GM19328 (cell line): Measurements from ENCODE around the gene CETN3.
"Not testable (repeated sequence)": the region's sequence is repeated elsewhere in the genome, so short reads cannot be mapped to it uniquely, and the experiment has no call there.

Experiments
- ATAC-seq: cut with Tn5 transposase; IDR thresholded peaks from one replicate; pipeline ENCODE4 v1.9.1; 2021; ENCODE audit warnings: mild to moderate bottlenecking, moderate library complexity; ENCODE audit not compliant: unreplicated experiment

The CETN3 gene

DNA sequence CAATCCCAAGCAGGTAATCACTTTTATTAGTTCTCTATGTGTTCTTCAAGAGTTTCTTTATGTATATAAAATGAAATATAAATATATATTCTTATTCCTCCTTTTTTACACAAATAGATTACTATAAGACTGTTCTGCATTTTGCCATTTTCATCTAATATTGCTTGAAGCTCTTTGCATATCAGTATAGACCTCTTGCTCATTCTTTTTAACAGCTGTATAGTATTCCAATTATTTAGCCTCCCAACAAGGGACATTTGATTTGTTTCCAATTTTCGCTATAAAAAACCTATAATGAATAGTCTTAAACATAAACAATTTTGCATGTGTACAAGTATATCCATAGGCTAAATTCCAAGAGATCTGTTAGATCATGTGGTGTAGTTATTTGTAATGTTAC is 25.2 kb downstream of the CETN3 start:
- ATAC-seq = no peak

DNA sequence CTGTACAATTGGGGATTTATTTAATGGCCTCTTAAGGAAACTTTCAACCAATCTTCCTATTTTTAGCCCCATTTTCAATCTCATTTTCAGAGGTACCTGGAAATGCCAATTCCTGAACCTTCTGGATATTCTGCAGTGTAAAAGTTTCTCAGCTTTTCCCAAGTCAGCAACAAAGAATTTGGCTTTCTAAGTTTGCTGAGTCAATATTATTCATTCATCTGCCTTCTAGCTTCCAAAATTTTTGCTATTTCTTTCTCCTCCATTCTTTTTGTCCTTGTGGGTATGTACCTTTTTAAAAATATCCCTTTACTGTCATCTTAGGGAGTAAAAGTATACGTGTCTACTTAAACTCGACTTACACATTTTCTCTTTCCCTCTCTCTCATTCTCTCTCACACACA is 25.7 kb downstream of the CETN3 start:
- no peak for ATAC-seq

GRCh38 chr5:90381213-90381929 is 28.2 kb downstream of the CETN3 start:
- no peak for ATAC-seq

DNA sequence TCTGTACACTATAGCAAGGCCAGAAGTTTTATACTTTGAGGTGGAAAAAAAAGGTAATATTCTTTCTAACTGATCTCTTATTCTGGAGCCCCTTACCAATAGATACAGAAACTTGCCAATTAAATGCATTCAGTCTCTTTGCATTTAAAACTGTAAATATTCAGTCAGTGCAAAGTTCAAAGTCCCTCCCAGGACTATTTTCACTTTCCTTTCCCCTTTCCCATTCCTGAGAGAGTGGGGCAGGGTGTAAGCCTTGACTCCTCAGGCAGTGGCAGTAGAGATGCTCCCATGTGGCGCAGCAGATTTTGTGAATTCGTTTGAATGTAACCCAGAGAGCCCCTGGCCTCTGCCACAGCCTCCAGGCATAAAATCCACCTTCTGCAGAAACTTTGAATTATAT is 29.9 kb downstream of the CETN3 start:
- ATAC-seq = no peak

- ATAC-seq = no peak
Measured at GRCh38 chr5:90378752-90379151, 30.8 kb downstream of the CETN3 start.

GRCh38 chr5:90371269-90371668 is 38.3 kb downstream of the CETN3 start:
- ATAC-seq = not testable (repeated sequence)

DNA sequence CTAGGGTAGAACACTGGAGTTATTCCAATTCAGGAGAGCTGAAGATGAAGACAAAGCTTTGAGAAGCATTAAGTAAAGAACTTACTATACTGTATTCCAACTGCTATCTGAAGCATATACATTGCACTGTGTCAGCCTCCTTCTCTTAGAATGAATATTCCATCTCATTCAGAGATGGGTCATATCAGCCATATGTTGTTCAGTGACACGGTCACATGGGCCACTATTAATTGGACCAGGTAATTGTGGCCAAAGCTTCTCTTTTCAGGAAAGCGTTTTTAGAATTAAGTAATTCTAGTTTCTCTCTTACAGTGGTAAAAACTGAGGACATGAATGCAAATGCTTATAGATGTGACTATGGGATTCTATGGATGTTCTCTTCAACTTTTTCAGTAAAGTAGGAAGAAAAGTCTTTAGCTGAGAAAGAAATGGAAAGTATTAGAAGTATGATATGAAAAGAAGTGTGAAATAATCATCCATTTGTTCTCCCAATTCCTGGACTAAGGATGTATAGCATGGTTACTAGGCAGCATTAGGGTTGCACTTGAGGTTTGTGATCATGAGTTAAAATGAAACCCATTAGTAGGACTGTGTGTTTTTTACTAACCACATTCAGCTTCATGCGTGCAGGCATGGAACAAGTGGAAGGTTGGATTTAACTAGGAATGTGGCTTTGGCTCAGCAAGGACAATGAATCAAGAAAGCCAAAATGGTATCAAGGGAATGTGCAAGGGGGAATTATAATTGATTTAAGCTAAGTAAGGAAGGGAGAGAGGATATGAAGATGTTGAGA is 40.9 kb downstream of the CETN3 start:
- no peak for ATAC-seq

DNA sequence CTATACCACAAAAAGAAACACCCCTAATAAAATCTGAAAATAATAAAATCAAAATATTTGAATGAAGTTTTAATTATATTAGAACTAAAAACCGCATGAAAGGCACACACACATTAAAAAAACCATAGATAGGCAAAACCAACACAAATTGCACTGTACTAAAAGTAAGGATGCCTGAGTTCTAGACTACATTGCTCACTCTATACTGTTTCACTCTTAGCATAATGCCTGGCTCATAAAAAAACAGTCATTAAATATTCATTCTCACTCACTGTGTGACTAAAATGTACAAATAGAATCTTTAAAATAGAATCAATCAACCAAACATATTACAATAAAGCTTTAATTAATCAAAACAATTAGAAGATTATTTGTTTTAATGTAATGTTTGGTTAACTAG is 41.7 kb downstream of the CETN3 start:
- no peak for ATAC-seq

DNA sequence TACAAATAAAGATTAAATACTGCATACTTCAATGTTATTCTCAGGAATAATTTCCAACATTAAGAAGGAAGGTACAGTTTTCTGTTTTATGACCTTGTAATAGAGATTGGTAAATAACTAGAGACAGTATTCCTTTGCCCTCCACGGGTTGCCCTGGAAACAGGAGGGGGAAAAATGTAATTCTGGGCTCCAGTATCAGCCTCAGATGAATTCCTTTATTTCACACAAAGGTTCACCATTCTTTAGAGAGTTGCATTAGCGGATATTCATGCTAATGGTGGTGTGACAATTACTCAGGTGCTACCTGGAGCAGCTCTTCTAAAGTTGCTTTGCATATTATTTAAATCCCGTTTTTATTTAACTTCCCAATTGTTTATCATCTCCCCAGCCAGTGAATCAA is 42.6 kb downstream of the CETN3 start:
- ATAC-seq = no peak

GRCh38 chr5:90365328-90365727 is 44.2 kb downstream of the CETN3 start:
- no peak for ATAC-seq

DNA sequence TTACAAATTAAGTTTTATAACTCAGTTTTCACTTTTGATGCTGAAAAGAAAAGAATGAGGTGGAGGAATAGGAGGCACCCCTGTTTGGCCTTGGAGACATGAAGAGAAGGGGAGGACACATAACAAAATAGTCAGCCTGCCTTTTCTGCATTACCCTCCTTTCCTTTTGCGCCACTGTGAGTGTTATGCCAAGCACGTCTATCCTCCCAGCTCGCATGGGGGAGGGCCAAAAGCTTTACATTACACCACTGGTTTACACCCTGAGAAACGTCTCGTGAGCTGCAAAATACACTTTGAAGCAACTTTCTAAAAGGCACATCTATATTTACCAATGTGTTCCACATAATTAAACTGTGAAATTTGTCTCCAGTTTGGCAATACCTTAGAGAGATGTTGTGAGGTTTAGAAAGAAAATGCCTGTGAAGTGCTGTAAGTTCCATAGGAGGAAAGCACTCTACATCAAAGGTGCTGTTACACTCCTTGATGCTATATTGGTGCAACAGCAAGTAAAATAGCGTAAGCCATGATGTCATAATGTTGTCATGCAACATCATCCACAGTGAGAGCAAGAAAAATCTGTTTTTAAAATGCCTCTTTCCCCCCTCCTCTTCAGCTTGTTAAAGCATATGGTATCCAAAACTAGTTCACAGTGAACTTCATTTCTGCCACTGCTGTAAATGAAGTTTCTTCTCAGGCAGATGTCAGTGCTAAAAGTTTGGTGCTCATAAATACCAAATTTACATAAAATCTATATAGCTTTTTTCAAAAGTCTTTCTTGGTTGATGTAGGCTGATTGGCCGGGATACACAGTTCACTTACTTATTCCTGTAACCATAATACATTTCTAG is 50.3 kb downstream of the CETN3 start:
- ATAC-seq = no peak

GRCh38 chr5:90356622-90357021 is 52.9 kb downstream of the CETN3 start:
- no peak for ATAC-seq

GRCh38 chr5:90356176-90356575 is 53.4 kb downstream of the CETN3 start:
- ATAC-seq = no peak

GRCh38 chr5:90355635-90356034 is 53.9 kb downstream of the CETN3 start:
- no peak for ATAC-seq

DNA sequence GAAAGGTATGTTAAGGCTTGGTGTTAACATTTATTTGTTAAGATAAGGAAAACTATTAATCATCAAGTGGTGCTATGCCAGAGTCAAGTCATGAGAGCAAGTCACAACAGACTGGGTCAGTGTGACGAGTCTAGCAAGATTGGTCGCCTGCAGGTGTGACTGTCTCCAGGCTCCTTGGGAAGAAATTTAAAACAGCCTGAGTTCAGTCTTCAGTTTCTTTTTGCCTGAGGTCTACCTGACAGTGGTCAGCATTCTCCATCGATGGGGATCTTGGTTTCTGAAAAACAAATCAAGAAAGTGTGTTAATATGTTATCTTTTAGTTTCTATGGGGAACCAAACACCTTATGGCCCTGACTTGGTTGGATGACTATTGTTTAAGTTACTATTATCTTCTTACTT is 56.3 kb downstream of the CETN3 start:
- no peak for ATAC-seq

DNA sequence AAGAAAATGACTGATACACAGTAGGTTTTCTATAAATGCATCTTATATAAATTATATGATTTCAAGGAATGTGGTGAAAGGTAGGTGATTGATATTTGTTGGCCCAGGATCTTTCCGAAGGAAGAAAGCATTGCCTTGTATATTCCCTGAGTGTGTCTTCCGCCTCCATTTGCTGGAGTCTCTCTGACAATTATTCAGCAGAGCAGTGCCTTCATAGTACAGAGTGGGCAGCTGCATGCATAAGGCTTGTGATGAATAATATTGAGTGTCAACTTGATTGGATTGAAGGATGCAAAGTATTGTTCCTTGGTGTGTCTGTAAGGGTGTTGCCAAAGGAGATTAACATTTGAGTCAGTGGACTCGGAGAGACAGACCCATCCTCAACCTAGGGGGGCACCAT is 58.5 kb downstream of the CETN3 start:
- ATAC-seq = no peak

- no peak for ATAC-seq
Measured at GRCh38 chr5:90347462-90347861, 62.1 kb downstream of the CETN3 start.

GRCh38 chr5:90345684-90346083 is 63.9 kb downstream of the CETN3 start:
- no peak for ATAC-seq

GRCh38 chr5:90344689-90345088 is 64.9 kb downstream of the CETN3 start:
- ATAC-seq = no peak

DNA sequence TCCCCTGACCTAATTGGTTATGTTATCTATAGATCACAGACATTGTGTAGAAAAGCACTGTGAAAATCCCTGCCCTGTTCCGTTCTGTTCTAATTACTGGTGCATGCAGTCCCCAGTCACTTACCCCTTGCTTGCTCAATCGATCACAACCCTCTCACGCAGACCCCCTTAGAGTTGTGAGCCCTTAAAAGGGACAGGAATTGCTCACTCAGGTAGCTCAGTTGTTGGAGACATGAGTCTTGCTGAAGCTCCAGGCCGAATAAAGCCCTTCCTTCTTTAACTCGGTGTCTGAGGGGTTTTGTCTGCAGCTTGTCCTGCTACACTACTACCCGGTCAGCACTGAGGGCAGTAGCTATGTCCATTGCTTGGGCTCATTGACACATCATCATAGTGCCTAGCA is 65.8 kb downstream of the CETN3 start:
- ATAC-seq = not testable (repeated sequence)

GRCh38 chr5:90342576-90342975 is 67.0 kb downstream of the CETN3 start:
- no peak for ATAC-seq
